ENCODE measurements around the gene CA11.
"Not testable (repeated sequence)": the region's sequence is repeated elsewhere in the genome, so short reads cannot be mapped to it uniquely, and the experiment has no call there.

The CA11 gene

DNA sequence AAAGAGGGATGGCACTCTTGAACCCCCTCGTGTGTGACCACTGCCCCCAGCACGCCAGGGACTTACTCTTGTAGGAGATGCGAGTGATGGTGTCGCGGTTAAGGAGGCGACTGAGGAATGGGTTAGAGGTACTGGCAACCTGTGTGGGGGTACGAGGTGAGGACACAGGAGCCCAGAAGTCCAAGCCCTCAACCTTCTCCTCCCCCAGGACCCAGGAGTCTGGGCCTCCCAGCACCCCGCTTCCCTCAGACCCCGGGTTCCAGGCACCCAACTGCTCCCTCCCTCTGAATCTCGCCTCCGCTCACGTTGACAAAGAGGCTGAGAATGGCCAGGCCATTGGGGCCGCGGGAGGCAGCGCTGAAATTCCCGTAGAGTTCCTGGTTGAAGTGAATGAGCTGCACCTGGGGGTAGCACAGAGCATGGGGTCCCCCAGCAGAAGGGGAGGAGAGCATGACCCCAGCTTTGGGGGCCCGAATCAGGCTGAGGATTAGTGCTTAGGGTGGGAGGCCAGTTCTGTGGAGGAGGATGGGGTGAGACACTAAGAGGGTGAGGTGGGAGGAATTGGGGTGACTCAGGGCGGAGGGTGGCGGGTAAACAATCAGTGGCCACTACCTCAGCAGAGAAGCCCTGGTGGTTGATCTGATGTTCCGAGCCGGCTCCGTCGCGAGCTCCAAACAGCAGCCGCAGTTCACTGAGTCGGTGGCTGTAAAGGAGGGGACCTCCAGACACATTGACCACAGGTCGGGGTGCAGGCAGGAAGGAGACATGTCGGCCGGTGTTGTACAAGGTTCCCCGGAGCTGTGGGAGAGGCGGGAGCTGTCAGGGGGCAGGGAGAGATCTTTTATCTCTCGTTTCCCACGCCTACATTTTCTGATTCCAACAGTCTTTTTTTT, 6.3 kb downstream of the CA11 start:
- no peak for DNase-seq

DNA sequence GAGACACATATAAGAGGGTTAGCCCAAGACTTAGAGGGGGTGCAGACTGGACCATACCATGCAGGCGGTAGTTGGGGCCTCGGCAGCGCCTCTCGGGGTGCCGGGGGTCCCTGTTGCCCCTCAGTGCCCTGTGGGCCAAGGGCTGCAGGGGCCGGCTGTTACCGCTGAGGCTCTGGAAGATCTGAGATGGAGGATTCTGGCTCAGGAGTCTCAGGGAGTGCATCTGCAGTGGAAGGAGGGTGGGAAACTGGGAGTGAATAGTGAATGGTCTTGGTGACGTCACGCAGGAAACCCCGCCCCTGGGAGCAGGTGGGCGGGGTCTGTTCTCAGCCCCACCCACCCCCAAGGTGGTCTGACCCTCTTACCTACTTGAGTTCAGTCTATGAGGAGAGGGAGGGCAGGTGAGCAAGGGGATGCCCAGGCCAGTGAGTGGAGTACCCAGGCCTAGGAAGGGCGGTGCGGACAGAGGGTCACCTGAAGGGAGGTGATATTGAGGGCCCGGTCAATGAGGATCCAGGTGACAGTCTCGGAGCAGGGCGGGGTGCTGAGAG, 7.1 kb downstream of the CA11 start:
- DNase-seq, result no peak

DNA sequence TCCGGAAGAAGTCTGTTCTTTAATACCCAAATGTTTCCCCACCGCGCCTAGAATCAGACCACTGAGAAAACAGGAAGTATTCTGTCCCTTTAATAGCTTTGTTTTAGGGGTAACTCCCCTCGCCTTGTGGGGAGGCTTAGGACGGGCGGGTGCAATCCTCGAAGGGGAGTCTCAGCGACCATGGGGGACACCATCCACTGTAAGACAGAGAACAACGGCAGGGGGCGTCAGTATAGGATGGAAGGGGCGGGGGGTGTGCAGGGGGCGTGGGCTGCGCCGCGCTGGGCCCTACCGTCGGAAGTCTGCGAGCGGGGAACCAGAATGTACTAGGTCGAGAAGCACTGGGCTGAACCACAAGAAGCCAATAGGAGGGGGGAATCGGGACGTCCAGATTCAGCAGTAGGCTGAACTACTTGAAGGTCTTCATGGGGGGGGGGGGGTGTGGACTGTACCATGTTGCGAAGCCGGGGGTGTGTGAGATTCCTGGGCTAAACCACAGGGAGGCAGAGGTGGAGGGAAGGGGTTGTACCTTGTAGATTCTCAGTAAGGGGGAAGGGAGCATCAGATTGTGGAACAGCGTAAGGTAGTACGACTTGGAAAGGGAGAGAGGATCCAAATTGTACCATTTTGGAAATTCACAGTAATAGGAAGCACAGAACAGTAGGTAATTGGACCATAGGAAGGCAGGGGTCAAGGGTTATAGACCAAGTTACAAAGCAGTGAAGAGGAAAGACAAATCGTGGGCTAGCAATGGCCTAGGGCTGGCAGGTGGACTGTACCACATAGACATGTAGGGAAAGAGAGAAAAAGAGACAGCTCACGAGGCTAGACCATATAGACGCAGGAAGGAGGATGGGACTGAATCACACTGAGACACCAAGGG, 7.8 kb downstream of the CA11 start:
- peak; percentile 94 for DNase-seq

DNA sequence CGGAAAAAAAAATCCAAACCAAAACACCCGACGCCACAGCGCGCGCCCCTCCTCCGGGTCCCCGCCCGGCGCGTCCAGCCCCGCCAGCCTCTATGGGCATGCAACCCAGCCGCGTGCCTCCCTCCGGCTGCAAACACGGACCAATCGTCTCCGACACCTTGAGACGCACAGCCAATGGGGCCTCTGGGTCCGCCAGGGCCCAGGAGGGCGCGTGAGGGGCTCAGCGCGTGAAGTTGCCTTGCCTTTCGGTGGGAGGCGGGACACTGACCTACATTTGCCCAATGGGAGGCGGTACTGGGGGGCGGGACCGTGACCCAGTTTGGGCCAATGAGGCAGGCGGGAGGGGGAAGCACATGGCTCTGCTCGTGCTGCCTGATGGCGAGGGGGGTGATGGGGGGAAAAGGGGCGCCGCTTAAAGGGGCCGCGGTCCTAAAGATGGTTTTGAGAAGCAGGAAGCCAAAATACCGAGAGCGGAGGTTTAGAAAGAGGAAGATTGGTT, 8.5 kb downstream of the CA11 start:
- DNase-seq, result peak; percentile 99

DNA sequence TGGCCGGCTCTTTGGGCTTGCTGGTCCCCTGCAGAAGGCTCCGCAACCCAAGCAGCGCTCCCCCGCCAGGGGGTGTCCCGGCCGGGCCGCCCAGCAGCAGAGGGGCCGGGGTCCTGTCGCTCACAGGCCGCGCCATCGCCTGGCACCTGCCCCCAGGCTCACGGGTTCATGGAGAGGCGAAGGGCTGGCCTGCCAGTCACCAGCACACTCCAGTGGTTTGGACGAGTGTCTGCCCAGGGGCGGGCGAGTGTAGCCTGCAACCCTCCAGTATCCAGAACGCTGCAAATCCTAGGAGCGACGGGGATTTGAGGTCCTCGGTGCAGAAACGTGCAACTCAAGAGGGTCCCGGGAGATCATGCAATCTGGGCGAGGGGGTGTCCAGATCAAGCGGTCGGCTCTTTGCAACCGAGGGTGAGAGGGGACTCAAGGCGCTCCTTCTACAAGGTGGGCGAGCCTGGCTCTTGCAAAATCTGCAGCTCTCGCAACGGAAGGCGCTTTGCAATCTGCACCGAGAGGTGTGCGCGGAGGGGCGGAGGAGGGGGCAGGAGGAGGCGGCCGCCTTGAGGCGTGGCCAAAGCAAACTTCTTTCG, 9.0 kb downstream of the CA11 start, which contains the start of gene DBP:
Gene DBP, minus strand, starts transcription at position 521 of the 590 bp plus-strand sequence. Its CDS starts 385 bp downstream, at position 136.
- DNase-seq, result no peak

DNA sequence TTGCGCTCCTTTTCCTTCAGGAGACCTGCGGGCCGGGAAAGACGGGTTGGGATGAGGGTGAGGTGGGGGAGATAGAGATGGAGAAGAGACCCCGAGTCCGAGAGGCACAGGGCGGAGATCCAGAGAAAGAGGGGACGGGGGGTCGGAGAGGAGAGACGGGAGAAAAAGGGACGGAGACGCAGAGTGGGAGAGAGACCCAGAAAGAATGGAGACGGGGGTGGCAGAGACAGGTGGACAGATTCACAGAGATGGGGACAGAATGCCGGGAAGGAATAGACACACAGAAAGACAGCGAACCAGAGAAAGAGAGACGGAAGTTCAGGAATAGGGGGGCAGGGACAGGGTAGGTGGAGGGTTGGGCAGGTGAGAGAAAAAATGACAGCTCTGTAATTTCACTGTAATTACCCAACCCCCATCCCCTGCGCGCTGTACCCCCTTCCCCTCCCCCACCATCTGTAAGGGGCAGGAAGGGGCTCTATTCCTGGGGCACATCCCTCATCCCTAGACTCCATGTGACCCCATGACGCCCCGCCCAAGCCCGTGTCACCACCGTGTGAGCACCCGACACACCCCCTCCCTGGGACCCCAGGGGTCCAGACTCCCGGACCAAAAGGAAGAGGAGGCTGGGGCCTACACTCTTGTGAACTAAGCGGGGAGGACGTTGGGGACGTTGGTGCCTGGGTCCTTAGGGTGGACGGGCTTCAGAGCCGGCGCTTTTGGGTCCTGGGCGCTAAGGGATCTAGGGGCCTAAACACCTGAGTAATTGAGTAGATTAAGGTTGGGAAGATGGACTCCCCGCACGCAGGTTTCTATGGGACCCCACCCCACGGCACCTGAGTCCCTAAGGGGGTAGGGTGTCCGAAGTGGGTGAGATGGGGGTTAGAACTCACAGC, 9.8 kb downstream of the CA11 start:
- no peak for DNase-seq

DNA sequence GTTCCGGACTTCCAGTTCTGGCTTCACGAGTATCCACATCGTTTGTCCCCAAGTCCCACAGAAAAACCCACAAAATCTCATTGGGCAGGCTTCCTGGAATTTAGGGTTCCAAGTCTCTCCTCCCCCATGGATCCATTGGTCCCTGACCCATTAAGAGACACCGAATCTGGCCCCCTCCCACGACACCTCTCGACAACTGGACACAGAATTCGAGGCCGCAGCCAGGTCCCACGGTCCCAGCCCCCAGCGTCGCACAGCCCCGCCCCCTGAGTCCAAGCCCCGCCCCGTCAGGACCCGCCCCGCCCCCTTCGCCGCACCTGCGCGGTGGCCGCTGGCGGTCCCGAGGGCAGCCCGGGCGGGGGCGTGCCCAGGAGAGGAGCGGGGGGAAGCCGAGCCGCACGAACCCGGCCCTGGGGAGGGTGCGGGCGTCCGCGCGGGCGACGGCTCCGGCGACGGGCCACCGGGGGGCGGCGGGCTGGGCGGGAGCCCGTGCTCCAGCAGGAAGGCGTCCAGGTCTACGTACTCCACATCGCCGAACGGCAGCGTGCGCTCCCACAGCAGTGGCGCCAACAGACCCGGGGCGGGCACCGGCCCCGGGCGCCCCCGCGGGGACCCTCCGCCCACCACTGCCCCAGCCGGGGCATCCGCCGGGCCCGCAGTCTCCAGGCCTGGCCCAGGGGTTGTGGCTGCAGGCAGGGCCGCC, 10.6 kb downstream of the CA11 start:
- peak; percentile 50 for DNase-seq

DNA sequence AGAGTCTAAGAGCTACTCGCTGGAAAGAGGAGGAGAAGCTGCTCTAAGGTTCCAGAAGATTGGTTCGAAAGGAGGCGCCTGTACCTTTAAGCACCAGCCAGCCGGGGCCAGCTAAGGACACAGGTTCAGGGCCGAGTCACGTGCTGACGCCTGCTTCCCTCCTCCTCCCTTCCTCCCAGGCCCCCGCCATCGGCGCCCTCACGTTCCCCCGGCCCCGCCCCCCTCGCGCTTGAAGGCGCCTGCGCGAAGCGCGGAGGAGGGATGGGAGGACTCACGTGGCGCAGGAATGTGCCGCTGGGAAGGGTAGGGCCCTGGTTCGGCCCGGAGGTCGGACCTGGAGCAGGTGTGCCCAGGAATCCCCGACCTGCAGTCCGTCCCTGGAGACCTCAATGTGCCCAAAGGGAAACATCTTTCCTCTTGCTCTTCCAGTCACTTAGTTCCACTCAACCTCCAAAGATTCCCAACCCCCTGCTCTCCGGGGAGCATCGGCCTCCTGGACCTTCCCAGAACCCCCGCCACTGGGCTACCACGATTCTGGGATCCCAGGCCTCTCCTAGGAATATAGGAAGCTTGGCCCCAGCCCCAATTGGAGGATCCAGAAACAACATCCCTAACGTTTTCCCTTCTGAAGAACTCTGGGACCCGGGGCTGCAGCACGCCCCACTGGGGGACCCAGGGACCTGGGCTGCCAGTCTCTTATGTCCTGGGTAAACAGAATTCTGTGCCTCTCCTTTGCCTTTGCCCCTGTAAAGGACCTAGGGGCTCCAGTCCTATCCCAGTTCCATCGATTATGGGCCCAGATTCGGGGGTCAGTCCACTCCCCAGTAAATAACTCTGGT, 11.3 kb downstream of the CA11 start:
- peak; percentile 96 for DNase-seq

DNA sequence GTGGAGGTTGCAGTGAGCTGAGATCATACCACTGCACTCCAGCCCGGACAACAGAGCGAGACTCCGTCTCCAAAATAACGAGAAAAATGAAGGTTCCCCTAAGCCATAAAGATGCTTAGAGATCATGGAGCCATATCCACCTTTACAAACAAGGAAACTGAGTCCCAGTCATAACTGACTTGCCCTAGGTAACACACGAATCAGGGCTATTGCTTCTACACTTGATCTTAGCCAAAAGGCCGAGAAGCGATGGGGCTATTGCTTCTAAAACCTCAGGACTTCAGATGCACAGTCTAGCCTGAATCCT, 12.0 kb downstream of the CA11 start:
- DNase-seq, result no peak

DNA sequence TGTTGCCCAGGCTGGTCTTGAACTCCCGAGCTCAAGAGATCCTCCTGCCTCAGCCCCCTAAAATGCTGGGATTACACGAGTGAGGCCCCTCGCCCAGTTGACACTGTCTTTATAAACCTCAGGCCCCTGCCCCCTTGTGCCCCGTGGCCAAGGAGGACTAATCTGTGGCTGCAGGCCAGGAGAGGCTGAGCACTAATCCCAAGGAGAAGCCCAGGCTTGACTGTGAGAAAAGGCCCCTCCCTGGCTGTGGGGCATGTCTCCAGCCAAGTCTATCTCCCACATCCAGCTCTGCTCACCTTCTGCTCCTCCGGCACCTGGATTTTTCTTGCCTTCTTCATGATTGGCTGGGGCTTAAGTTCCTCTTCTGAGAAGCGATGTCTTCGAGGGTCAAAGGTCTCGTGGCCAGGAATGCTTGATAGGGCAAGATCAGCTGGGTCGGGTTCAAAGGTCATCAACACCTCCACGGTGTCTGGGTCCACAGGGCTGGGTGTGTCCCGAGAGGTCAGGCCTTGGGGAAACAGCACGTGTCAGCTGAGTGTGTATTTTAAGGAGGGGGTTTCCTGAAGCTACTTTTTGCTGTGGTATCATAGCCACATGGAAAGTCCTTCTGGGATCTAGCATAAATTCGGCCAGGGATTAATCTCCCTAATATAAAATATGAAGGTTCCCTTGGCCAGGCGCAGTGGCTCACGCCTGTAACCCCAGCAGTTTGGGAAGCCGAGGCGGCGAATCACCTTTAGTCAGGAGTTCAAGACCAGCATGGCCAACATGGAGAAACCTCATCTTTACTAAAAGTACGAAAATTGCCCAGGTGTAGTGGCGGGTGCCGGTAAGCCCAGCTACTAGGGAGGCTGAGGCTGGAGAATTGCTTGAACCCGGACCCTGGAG, 12.6 kb downstream of the CA11 start:
- no peak for DNase-seq

DNA sequence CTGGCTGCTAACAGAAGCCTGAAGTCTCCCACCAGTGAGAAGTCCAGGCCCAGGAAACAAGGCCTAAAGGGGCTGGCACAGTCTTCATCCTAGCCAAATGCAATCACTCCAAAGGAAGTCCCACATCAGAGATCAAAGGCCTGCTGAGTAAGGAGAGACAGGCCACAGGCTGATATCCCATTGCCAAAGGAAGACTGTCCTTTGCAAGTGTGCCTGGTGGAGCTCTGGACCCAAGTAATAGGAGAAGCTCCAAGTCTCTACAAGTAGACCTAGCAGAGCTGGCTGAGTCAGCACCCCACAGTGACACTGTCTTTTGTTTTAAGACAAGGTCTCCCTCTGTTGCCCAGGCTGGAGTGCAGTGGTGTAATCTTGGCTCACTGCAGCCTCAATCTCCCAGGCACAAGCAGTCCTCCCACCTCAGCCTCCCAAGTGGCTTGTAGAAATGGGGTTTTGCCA, 13.3 kb downstream of the CA11 start:
- DNase-seq, result peak; percentile 52

DNA sequence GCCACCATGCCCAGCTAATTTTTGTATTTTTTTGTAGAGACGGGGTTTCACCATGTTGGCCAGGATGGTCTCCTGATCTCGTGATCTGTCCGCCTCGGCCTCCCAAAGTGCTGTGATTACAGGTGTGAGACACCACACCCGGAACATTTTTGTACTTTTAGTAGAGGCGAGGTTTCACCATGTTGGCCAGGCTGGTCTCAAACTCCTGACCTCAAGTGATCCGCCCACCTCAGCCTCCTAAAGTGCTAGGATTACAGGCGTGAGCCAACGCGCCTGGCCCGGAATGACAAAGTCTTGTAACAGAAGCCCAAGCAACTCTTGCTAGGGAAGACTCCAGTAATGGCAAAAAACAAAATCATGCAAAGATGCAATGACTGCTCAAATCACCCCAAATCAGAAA, 13.7 kb downstream of the CA11 start:
- DNase-seq, result not testable (repeated sequence)

DNA sequence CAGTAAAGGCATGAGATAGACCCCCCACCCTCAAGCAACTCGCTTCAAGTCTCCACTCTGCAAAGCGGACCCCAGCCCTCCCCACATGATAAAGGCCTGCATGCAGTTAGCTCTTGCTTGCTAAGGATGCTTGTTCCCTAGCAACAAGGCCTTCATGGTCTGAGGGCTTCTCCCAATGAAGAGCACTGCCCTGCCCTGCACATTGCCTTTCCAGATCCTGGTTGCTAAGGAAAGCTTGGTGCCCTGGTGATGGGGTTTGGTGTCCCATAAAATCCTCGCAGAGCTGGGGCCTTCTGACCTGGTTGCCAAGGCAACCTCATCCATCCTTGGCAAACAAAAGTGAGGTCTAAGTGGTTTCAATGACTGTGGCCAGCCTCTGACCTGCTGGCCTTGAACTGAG, 14.8 kb downstream of the CA11 start:
- DNase-seq, result no peak

DNA sequence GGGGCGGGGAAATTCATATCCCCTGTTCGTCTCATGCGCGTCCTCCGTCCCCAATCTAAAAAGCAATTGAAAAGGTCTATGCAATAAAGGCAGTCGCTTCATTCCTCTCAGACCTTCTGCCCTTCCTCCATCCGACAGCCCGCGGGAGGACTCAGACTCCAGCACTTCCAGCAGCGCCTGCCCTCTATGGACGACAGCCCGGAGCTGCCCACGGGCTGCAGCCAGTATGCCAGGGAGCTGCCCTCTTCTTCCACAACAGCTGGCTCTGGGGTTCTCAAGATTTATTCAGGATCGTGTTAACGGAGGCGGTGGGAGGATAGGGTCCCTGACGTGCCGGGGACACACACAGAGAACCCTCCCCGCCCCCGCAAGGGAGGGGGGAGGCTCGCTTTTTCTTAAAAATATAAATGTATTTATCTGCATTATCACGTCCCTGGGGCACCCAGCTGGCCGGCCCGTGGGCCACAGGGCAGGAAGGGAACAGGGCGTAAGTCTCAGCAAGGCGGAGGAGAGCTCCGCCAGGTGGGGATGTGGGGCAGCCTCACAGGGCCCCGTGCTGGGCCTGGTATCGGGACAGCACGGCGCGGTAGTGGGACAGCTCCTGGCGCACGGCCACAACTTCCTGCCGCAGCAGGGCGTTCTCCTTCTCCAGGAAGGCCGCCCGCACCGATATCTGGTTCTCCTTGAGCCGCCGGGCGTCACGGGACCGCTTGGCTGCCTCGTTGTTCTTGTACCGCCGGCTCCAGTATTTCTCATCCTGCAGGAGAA, 15.5 kb downstream of the CA11 start:
- DNase-seq, result peak; percentile 57

DNA sequence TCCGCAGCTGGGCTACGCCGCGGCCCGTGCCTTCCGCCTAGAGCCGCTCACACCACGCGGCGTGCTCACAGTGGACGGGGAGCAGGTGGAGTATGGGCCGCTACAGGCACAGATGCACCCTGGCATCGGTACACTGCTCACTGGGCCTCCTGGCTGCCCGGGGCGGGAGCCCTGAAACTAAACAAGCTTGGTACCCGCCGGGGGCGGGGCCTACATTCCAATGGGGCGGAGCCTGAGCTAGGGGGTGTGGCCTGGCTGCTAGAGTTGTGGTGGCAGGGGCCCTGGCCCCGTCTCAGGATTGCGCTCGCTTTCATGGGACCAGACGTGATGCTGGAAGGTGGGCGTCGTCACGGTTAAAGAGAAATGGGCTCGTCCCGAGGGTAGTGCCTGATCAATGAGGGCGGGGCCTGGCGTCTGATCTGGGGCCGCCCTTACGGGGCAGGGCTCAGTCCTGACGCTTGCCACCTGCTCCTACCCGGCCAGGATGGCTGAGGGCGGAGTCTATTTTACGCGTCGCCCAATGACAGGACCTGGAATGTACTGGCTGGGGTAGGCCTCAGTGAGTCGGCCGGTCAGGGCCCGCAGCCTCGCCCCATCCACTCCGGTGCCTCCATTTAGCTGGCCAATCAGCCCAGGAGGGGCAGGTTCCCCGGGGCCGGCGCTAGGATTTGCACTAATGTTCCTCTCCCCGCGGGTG, 16.2 kb downstream of the CA11 start:
- DNase-seq, result no peak

DNA sequence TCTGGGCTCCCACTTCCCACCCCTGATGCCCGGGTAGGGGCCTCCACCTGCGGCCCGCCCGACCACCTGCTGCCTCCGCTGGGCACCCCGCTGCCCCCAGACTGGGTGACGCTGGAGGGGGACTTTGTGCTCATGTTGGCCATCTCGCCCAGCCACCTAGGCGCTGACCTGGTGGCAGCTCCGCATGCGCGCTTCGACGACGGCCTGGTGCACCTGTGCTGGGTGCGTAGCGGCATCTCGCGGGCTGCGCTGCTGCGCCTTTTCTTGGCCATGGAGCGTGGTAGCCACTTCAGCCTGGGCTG, 16.7 kb downstream of the CA11 start:
- DNase-seq, result no peak

DNA sequence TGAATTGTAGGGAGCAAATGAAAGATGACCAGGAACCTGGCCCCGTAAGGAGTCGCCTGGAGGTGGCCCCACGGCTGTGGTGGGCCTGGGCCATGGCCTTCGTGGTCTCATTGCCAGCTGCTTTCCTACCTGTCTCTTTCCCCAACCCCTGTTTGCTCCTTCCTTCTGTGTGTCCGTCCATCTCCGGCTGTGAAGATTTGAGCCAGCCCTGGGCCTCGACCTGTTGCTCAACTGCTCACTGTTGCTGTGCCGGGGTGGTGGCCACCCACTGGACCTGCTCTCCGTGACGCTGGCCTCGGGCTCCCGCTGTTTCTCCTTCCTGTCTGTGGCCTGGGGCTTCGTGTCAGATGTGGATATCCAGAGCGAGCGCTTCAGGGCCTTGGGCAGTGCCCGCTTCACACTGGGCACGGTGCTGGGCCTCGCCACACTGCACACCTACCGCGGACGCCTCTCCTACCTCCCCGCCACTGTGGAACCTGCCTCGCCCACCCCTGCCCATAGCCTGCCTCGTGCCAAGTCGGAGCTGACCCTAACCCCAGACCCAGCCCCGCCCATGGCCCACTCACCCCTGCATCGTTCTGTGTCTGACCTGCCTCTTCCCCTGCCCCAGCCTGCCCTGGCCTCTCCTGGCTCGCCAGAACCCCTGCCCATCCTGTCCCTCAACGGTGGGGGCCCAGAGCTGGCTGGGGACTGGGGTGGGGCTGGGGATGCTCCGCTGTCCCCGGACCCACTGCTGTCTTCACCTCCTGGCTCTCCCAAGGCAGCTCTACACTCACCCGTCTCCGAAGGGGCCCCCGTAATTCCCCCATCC, 17.3 kb downstream of the CA11 start:
- no peak for DNase-seq

Data from fibroblast of skin of right biceps (primary cell).